Rectal smooth muscle tissue (tissue), 1 donor: ENCODE measurements around the gene GRPR.
"Not testable (repeated sequence)": the region's sequence is repeated elsewhere in the genome, so short reads cannot be mapped to it uniquely, and the experiment has no call there.

Source experiments
- H3K27ac ChIP-seq: one replicate; pipeline ENCODE4 v1.7.0; 2013; ENCODE audit warnings: low read depth, low read length, inconsistent platforms
- H3K27me3 ChIP-seq: one replicate; pipeline ENCODE4 v1.7.0; 2013; ENCODE audit warnings: low read length; ENCODE audit not compliant: control insufficient read depth, insufficient read depth
- H3K36me3 ChIP-seq: one replicate; pipeline ENCODE4 v1.7.0; 2013; ENCODE audit warnings: low read length; ENCODE audit not compliant: control insufficient read depth, insufficient read depth
- H3K4me1 ChIP-seq: one replicate; pipeline ENCODE4 v1.7.0; 2013; ENCODE audit warnings: low read length; ENCODE audit not compliant: control insufficient read depth, insufficient read depth
- H3K4me3 ChIP-seq: one replicate; pipeline ENCODE4 v1.7.0; 2013; ENCODE audit warnings: low read length
- H3K9ac ChIP-seq: one replicate; pipeline ENCODE4 v1.7.0; 2013; ENCODE audit warnings: low read length

The GRPR gene

GRCh38 chrX:16164748-16165147, 41.4 kb downstream of the GRPR start:
- Histone ChIP-seq H3K27ac (no peak overlapping the region), H3K4me3 (no peak overlapping the region), H3K36me3 (no peaks in the 10 kb centered on the region), H3K4me1 (no peaks in the 10 kb centered on the region), H3K9ac (no peak overlapping the region), H3K27me3 (no peaks in the 10 kb centered on the region)

DNA sequence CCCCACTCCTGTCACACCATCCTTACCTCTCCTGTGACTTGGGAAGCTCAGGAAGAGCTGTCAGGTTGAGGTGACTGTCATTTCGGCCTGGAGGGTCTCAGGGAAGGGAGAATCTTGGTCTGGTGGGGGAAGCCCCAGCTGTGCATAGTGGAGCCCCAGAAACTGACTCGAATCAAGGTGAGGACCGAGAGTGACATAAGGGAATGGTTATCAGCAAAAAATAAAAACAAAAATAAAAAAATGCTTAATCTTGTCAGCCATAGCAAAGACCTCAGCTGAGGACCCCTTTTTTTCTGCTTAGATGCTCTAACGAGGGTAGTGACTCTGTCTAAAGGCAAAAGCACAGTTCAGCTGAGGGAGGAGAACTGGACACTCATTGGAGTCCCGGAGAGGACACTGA, 43.8 kb downstream of the GRPR start, which contains the start of gene MAGEB17:
Gene MAGEB17 (plus strand): TSS at position 301 of the 400 bp plus-strand sequence. CDS start 2,902 bp downstream, outside the sequence.
- H3K4me1 ChIP-seq = no peaks in the 10 kb centered on the region
- no peak within 1 kb of the TSS for H3K9ac ChIP-seq
- H3K27ac ChIP-seq = no peak within 1 kb of the TSS
- H3K36me3 ChIP-seq = no peaks in the 10 kb centered on the region
- no peak within 1 kb of the TSS for H3K4me3 ChIP-seq
- no peaks in the 10 kb centered on the region for H3K27me3 ChIP-seq

DNA sequence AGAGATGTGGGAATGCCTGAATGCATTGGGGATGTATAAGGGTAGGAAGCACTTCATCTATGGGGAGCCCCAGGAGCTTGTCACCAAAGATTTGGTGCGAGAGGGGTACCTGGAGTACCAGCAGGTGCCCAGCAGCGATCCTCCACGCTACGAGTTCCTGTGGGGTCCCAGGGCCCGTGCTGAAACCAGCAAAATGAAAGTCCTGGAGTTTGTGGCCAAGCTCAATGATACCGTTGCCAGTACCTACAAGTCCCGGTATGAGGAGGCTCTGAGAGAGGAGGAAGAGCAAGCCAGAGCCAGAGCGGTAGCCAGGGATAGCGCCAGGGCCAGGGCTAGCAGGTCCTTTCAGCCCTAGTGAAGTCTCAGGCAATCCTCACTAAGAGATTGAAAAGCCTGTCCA, 47.7 kb downstream of the GRPR start:
- H3K4me1 ChIP-seq = no peaks in the 10 kb centered on the region
- no peaks in the 10 kb centered on the region for H3K36me3 ChIP-seq
- no peak overlapping the region for H3K4me3 ChIP-seq
- H3K27ac ChIP-seq = no peak overlapping the region
- no peaks in the 10 kb centered on the region for H3K27me3 ChIP-seq
- no peak overlapping the region for H3K9ac ChIP-seq

DNA sequence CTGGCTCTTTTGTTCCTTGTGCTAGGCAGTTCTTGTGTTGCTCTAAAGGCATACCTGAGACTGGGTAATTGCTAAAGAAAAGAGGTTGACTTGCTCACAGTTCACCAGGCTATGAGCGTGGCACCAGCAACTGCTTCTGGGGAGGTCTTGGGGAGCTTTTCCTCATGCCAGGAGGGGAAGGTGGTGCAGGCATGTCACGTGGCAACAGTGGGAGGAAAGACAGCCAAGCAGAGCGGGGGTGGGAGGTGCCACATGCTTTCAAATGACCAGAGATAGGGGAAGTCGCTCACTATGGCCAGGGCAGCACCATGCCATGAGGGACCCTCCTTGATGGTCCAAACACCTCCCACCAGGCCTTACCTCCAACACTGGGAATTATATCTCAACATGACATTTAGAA, 48.6 kb downstream of the GRPR start:
- H3K27me3 ChIP-seq = no peaks in the 10 kb centered on the region
- no peaks in the 10 kb centered on the region for H3K4me1 ChIP-seq
- no peak overlapping the region for H3K4me3 ChIP-seq
- no peaks in the 10 kb centered on the region for H3K36me3 ChIP-seq
- no peak overlapping the region for H3K9ac ChIP-seq
- no peak overlapping the region for H3K27ac ChIP-seq

DNA sequence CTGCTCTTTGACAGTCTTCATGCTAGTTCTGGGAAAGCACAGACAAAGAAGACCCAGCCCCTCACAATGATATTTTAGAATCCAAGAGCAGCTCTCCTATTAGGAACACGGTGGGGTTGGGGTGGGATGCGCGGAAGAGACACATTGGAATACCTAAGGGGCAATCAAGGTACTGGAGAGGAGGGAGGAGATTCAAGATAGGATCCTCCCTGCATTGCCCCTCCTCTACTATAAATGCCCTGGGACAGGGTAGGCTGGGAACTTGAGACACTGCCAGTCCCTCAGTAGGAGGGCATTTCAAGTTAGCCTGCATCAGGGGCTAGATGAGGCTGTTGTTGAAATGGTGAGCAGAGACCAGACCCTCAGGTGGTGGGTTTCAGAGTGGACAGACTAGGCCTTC, 49.0 kb downstream of the GRPR start:
- Histone ChIP-seq H3K4me1 (no peaks in the 10 kb centered on the region), H3K4me3 (no peak overlapping the region), H3K27me3 (no peaks in the 10 kb centered on the region), H3K9ac (no peak overlapping the region), H3K27ac (no peak overlapping the region), H3K36me3 (no peaks in the 10 kb centered on the region)

DNA sequence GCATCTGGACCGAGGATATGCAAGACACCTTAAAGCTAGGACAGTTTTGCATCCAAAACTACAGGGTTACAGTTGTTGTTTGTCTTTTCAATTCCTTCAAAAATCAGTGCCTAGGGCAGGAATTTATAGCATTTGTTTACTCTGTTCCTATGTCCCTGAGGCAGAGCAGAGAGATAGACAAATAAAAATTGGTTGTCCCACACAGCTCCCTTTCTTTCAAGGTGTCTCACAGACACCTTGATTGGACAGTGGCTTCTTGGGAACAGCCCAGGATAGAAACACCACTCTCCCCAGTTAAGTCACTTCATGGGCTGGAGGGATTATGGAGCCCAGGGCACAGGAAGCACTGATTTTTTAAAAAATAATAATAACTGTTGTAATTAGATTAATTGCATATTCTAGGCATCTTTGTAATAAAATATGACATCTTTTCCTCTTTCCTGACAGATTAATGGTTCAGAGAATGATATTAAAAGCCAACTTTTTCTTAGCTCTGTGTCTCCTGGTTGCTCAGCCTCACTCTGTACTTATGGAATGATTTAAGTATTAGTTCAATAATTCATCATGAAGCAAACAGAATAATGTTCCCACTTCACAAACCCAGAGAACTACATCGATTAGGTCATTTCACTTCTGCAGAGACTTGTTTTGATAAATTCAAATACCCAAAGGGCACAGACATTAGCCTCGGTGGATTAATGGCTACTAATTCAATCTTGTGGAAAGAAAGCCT, 52.1 kb downstream of the GRPR start:
- no peak overlapping the region for H3K9ac ChIP-seq
- no peak overlapping the region for H3K4me3 ChIP-seq
- no peaks in the 10 kb centered on the region for H3K27me3 ChIP-seq
- no peaks in the 10 kb centered on the region for H3K4me1 ChIP-seq
- no peaks in the 10 kb centered on the region for H3K36me3 ChIP-seq
- H3K27ac ChIP-seq = no peak overlapping the region

DNA sequence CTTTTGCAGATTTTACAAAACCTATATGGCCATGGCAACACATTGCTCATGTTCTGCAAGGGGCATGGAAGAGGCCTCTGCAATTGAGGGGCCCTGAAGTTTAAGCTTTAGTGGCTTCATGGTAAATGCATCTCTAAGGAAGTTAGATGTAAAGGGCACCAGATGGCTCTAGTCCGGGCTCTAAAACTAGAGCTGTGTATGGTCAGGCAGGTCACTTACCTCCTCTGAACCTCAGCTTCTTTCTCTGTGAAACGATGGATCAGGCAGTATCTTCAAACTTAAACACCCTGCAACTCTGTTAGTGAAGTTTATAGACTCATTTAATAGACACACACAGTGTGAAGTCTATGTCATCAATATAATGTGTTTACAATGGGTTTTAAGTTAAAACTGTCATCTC, 53.9 kb downstream of the GRPR start:
- H3K4me1 ChIP-seq = no peaks in the 10 kb centered on the region
- no peak overlapping the region for H3K9ac ChIP-seq
- no peaks in the 10 kb centered on the region for H3K36me3 ChIP-seq
- no peak overlapping the region for H3K4me3 ChIP-seq
- H3K27me3 ChIP-seq = no peaks in the 10 kb centered on the region
- no peak overlapping the region for H3K27ac ChIP-seq

- not testable (repeated sequence) for H3K4me1 ChIP-seq, H3K4me3 ChIP-seq, H3K27ac ChIP-seq, H3K36me3 ChIP-seq, H3K9ac ChIP-seq, H3K27me3 ChIP-seq
Measured at GRCh38 chrX:16183843-16184242, 60.5 kb downstream of the GRPR start.

DNA sequence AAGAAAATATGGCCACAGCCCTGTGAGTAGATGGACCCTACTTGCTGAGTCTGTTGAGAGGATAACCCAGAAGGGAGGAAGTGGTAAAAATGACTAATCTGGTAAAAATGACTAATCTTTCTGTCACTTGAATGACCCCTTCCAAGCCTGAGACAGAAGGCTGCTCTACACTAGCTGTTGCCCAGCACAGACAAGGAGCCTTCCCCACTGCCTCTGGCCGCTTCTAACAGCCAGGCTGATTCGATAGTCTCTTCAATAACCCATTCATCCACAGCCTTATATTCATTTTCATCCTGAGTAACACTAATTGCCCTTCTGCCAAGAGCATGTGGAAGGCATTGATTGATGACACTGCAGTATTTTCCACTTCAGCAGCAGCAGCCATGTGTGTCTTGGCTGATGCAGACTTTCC, 62.4 kb downstream of the GRPR start:
- H3K36me3 ChIP-seq = no peaks in the 10 kb centered on the region
- no peak overlapping the region for H3K27ac ChIP-seq
- H3K4me3 ChIP-seq = no peak overlapping the region
- H3K27me3 ChIP-seq = peaks cover 3% of the 10 kb centered on the region
- no peaks in the 10 kb centered on the region for H3K4me1 ChIP-seq
- no peak overlapping the region for H3K9ac ChIP-seq

- H3K36me3 ChIP-seq = no peaks in the 10 kb centered on the region
- peaks cover 3% of the 10 kb centered on the region for H3K27me3 ChIP-seq
- no peak overlapping the region for H3K27ac ChIP-seq
- H3K4me1 ChIP-seq = no peaks in the 10 kb centered on the region
- no peak overlapping the region for H3K9ac ChIP-seq
- no peak overlapping the region for H3K4me3 ChIP-seq
Measured at GRCh38 chrX:16186380-16187007, 63.1 kb downstream of the GRPR start.

GRCh38 chrX:16187024-16187760, 63.8 kb downstream of the GRPR start:
- Histone ChIP-seq H3K4me3 (no peak overlapping the region), H3K36me3 (no peaks in the 10 kb centered on the region), H3K27ac (no peak overlapping the region), H3K4me1 (no peaks in the 10 kb centered on the region), H3K27me3 (peaks cover 3% of the 10 kb centered on the region), H3K9ac (no peak overlapping the region)

GRCh38 chrX:16188687-16189086, 65.3 kb downstream of the GRPR start:
- Histone ChIP-seq H3K27ac (no peak overlapping the region), H3K9ac (no peak overlapping the region), H3K4me1 (no peaks in the 10 kb centered on the region), H3K36me3 (no peaks in the 10 kb centered on the region), H3K4me3 (no peak overlapping the region), H3K27me3 (peaks cover 3% of the 10 kb centered on the region)
